AG09309 (cell line): Measurements from ENCODE around the gene NRDE2.
A peak's percentile ranks its signal among the peaks of the same experiment; 100 is the strongest.

ENCODE experiments used
- DNase-seq: peaks from one replicate; pipeline ENCODE4 v3.0.0-alpha.2; 2010; ENCODE audit warnings: low read depth
- H3K4me3 ChIP-seq: 2 replicates; pipeline ENCODE4 v1.5.1; 2011; ENCODE audit warnings: mild to moderate bottlenecking, low read depth, low read length, moderate library complexity; ENCODE audit not compliant: control insufficient read depth
- TF ChIP-seq, protein P1 (sequence below): IDR thresholded peaks from 2 replicates; pipeline ENCODE4 v1.5.1; 2011; ENCODE audit warnings: mild to moderate bottlenecking, low read depth, low read length, inconsistent platforms; ENCODE audit not compliant: insufficient read depth, control insufficient read depth; ENCODE audit errors: missing control alignments

NRDE2 gene

DNA sequence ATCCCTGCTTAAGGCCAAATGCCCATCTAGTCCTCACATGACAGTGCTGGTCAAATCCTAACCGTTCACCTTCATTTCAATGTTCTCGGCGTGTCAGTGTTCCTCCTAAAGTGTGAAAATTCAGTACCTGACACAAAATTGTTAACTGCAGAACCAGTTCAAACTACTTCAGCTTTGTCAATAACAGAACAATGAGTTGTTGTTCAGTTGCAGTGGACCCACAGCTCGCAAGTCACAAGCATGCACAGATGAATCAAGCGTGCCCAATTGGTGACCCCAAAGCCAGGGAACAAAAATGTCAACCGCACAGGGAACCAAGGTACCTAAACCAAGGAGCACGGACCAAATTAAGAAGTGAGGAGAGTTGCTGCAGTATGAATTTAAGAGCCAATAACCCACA, 23.2 kb downstream of the NRDE2 start:
- H3K4me3 ChIP-seq = no peak overlapping the region
- DNase-seq = no peak
- TF ChIP-seq, protein P1, sequence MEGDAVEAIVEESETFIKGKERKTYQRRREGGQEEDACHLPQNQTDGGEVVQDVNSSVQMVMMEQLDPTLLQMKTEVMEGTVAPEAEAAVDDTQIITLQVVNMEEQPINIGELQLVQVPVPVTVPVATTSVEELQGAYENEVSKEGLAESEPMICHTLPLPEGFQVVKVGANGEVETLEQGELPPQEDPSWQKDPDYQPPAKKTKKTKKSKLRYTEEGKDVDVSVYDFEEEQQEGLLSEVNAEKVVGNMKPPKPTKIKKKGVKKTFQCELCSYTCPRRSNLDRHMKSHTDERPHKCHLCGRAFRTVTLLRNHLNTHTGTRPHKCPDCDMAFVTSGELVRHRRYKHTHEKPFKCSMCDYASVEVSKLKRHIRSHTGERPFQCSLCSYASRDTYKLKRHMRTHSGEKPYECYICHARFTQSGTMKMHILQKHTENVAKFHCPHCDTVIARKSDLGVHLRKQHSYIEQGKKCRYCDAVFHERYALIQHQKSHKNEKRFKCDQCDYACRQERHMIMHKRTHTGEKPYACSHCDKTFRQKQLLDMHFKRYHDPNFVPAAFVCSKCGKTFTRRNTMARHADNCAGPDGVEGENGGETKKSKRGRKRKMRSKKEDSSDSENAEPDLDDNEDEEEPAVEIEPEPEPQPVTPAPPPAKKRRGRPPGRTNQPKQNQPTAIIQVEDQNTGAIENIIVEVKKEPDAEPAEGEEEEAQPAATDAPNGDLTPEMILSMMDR = no peak

DNA sequence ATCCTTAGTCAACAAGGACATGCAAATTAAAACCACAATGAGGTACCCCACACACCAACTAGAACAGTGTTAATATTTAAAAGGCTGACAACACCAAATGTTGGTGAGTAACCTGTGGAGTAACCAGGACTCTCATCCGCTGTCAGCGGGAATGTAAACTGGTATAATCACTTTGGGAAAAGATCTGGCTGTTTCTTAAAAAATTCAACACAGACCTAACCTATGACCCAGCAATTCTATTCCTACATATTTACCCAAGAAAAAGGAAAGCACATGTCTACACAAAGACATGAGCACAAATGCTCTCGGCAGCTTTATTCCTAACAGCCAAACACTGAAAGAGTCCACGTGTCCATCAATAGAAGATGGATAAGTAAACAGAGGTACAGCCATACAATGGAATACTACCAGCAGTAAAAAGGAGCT, 26.6 kb downstream of the NRDE2 start:
- TF ChIP-seq, protein P1 = no peak
- no peak for DNase-seq
- H3K4me3 ChIP-seq = no peak overlapping the region

DNA sequence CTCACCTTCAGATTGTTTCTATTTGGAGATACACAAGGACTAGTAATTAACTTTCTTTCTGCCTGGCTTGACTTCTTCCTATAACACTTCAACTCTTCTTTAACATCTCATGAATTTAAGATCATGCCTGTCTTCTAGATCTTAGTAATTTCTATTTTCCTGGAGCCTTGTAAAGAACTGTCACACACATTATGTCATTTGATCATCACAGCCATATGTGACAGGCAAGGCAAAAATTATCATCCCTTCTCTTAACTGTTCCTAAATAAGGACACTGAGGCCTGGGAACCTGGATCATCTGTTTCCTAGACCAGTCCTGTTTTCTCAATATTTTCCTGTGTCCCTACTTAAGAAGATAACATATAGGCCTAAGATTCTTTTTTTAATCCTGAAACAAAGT, 27.2 kb downstream of the NRDE2 start:
- H3K4me3 ChIP-seq = no peak overlapping the region
- TF ChIP-seq, protein P1 = no peak
- no peak for DNase-seq

DNA sequence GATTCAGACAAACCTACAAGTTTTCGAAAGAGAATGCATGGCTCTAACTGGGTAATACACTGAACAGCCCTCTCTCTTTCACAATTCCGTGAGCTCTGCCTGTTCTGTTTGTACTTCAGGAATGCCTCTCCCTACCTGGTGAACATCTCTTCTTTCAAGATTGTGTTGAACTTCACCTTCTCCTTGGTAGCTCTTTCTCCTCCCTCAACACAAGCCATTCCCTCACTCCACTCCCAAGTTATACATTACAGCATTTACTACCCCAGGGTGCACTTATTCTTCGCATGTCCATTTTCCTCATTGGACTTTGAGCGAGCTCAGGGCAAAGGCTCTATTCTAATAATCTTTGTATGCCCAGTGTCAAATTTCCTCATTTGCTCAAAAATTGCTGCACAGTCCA, 28.3 kb downstream of the NRDE2 start:
- TF ChIP-seq, protein P1 = no peak
- no peak overlapping the region for H3K4me3 ChIP-seq
- DNase-seq = no peak

DNA sequence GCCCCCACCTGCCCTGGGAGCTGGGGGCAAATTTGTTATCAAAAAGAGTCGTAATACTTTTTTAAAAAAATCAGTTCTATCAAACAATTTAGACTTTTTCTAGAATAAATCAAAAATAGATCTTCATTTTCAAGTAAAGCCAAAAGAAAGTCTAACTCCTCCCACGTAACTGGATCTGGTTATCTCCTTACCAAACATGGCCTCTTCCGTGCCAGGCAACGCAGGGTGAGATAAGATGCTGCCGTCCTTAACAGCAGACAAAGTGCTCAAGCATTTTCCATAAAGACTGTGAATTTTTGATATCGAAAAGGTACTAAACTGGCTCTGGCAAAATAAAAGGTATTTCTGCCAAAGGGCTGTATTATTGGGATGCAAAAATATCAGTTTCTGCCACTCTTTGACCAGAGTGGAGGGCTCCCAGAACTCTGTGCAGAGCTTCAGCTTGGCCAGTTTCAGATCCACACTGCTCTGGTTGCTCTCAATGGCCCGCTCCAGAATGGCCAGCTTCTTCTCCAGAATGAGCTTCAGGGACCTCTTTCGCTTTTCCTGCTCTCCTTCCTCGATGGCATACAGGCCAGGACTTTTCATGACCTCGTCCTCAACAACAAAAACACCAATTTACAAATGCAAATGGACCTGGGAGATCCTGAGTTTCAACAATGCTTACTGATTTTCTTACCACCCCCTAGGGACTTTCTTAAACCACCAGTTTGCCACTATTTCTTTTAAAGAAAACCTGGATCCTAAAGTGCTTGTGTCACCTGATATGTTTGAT, 29.0 kb downstream of the NRDE2 start:
- TF ChIP-seq, protein P1 = no peak
- H3K4me3 ChIP-seq = no peak overlapping the region
- no peak for DNase-seq

DNA sequence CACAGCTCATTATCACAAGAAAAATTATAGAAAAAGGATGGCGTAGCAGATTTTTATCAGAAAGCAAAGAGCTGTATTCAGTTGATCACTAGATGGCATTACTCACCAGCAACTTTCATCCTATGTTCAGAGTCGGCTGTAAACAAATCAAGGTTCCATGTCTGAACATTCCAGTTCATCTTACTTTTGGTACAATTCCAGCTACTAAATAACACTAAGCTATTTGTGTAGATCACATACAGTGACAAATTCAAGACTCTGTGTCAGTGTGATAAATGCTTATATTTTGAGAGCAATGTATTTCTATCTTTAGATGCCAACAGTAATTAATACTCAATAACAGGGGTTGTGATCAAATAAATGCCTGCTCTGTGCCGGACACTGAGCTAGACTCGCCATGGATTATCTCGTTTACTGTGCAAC, 30.1 kb downstream of the NRDE2 start:
- DNase-seq = peak; percentile 39
- TF ChIP-seq, protein P1 = peak; percentile 51
- no peak overlapping the region for H3K4me3 ChIP-seq
